Measurements from ENCODE around the gene GSPT1.

GRCh38 chr16:11946433-11946832 lies 30.7 kb upstream of the GSPT1 start:
- TF ChIP-seq ZNF565 (CRISPR knock-in tag; conservative IDR thresholded peaks at IDR 0.05; ENCODE audit: low read depth): no peak
- no peak for TF ChIP-seq PATZ1 (CRISPR knock-in tag; IDR thresholded peaks at IDR 0.05; ENCODE audit: borderline replicate concordance)
- TF ChIP-seq POU6F1 (CRISPR knock-in tag; IDR thresholded peaks at IDR 0.05; ENCODE audit: borderline replicate concordance, low read depth): no peak
- TF ChIP-seq ZNF8 (CRISPR knock-in tag; IDR thresholded peaks at IDR 0.05): no peak
- no peak for TF ChIP-seq ZFP3 (CRISPR knock-in tag; IDR thresholded peaks at IDR 0.05)
